HCT116 (cell line): ENCODE data around the gene SHROOM3. TPM values are rescaled to one million over a fixed set of nuclear protein-coding genes. Genes with fewer than 3 reads are reported as not detected.

Source experiments
- ATAC-seq: fragments of 200-7000 bp; cut with Tn5 transposase; 2 replicates; pipeline ENCODE4 v1.9.1; 2020; ENCODE audit warnings: mild to moderate bottlenecking, moderate library complexity
- BruUV-seq: library from RNA; stranded (reverse); fragments of 400-500 nt; replicated peaks from 2 replicates; lab custom pipeline; 2021; lab: Mats Ljungman, UMichigan
- CTCF ChIA-PET: fragments of 300-600 bp; sonication (Branson Sonifier 250); formaldehyde crosslinking; loops from one replicate; lab custom pipeline; 2021; ENCODE audit warnings: antibody characterized with exemption; lab: Charles Lee
- POLR2A ChIA-PET: fragments of 300-600, 350-600 bp; sonication (Branson Sonifier 250); formaldehyde crosslinking; loops from one replicate; lab custom pipeline; 2021; ENCODE audit warnings: antibody characterized with exemption; lab: Charles Lee
- RAD21 ChIA-PET, 2 experiments: fragments of 300-600 bp; sonication (Branson Sonifier 250); formaldehyde crosslinking; loops; one replicate each; lab custom pipeline; 2023; ENCODE audit warnings: low total read pairs in 2 of 2; ENCODE audit not compliant: uncharacterized antibody in 2 of 2, unreplicated experiment in 2 of 2, low non-redundant PET in 1 of 2; lab: Charles Lee
- DNase-seq: peaks from one replicate; pipeline ENCODE4 v3.0.0-alpha.2; 2010; ENCODE audit warnings: low read depth, low spot score
- H2AFZ ChIP-seq: fragments of 200-600 bp; shearing (Covaris generic), sonication (generic); 2 replicates; pipeline ENCODE4 v1.6.1; 2017; ENCODE audit warnings: low read depth, mixed run types, mixed read lengths, antibody characterized with exemption, low read length; ENCODE audit not compliant: poor library complexity, severe bottlenecking
- H3K27ac ChIP-seq: 2 replicates; pipeline ENCODE4 v1.5.1; 2012; ENCODE audit warnings: low read depth, low read length
- H3K27me3 ChIP-seq: fragments of 200-600 bp; sonication (generic); 2 replicates; pipeline ENCODE4 v1.6.1; 2016; ENCODE audit warnings: mixed run types, low read length, mixed read lengths; ENCODE audit not compliant: insufficient read depth
- H3K36me3 ChIP-seq, 2 experiments: fragments of 200-500 bp in 1 of 2; fragments of 200-600 bp in 1 of 2; sonication (Bioruptor generic) in 1 of 2; sonication (generic) in 1 of 2; 2 replicates each; pipeline versions ENCODE4 v1.5.1 to v1.6.1; 2014 to 2016; ENCODE audit warnings: low read length in 2 of 2, inconsistent platforms in 1 of 2, mixed read lengths in 1 of 2, mixed run types in 1 of 2; ENCODE audit not compliant: insufficient read depth in 2 of 2, control insufficient read depth in 1 of 2
- H3K4me1 ChIP-seq, 2 experiments: fragments of 200-600 bp in 1 of 2; sonication (generic) in 1 of 2; 2 replicates each; pipeline versions ENCODE4 v1.5.1 to v1.6.1; 2012 to 2017; ENCODE audit warnings: low read length in 2 of 2, inconsistent platforms in 1 of 2, mild to moderate bottlenecking in 1 of 2, mixed read lengths in 1 of 2, mixed run types in 1 of 2, moderate library complexity in 1 of 2; ENCODE audit not compliant: insufficient read depth in 2 of 2, control insufficient read depth in 1 of 2
- H3K4me2 ChIP-seq: fragments of 200-600 bp; sonication (generic); 2 replicates; pipeline ENCODE4 v1.6.1; 2017; ENCODE audit warnings: mixed run types, low read length, mixed read lengths
- H3K4me3 ChIP-seq, 2 experiments: fragments of 200-600 bp in 1 of 2; sonication (generic) in 1 of 2; replicated peaks in 1 of 2; 2 replicates each; pipeline ENCODE4 v1.5.1; 2011 to 2016; ENCODE audit warnings: low read length in 2 of 2, control low read depth in 1 of 2, low read depth in 1 of 2, mild to moderate bottlenecking in 1 of 2, mixed read lengths in 1 of 2, mixed run types in 1 of 2
- H3K79me2 ChIP-seq: fragments of 200-600 bp; sonication (generic); 2 replicates; pipeline ENCODE4 v1.6.1; 2017; ENCODE audit warnings: mild to moderate bottlenecking, mixed run types, low read length, moderate library complexity, mixed read lengths; ENCODE audit not compliant: insufficient read depth
- H3K9ac ChIP-seq: fragments of 200-600 bp; sonication (generic); 2 replicates; pipeline ENCODE4 v1.6.1; 2016; ENCODE audit warnings: low read length, mixed read lengths
- H3K9me2 ChIP-seq: fragments of 200-600 bp; sonication (generic), shearing (Covaris generic); 2 replicates; pipeline ENCODE4 v1.6.1; 2017; ENCODE audit warnings: mixed run types, mild to moderate bottlenecking, moderate library complexity; ENCODE audit not compliant: insufficient read depth
- H3K9me3 ChIP-seq, 2 experiments: fragments of 200-500 bp in 1 of 2; fragments of 200-600 bp in 1 of 2; sonication (Bioruptor generic) in 1 of 2; sonication (generic) in 1 of 2; 2 replicates each; pipeline ENCODE4 v1.6.1; 2014 to 2017; ENCODE audit warnings: low read length in 2 of 2, mixed read lengths in 2 of 2, inconsistent platforms in 1 of 2, low read depth in 1 of 2, mild to moderate bottlenecking in 1 of 2, mixed run types in 1 of 2, moderate library complexity in 1 of 2; ENCODE audit not compliant: control insufficient read depth in 1 of 2, insufficient read depth in 1 of 2
- H4K20me1 ChIP-seq: fragments of 200-600 bp; sonication (generic), shearing (Covaris generic); 2 replicates; pipeline ENCODE4 v1.6.1; 2017; ENCODE audit warnings: mixed run types, mild to moderate bottlenecking, moderate library complexity; ENCODE audit not compliant: insufficient read depth
- CBX3 ChIP-seq: IDR thresholded peaks from 2 replicates; pipeline ENCODE4 v1.6.1; 2012; ENCODE audit warnings: low read depth
- CEBPB ChIP-seq: IDR thresholded peaks from 2 replicates; pipeline ENCODE4 v1.6.1; 2012; ENCODE audit warnings: low read depth
- ELF1 ChIP-seq: IDR thresholded peaks from 2 replicates; pipeline ENCODE4 v1.6.1; 2012; ENCODE audit warnings: low read depth, borderline replicate concordance
- MAX ChIP-seq: IDR thresholded peaks from 2 replicates; pipeline ENCODE4 v1.6.1; 2012
- SIN3A ChIP-seq: IDR thresholded peaks from 2 replicates; pipeline ENCODE4 v1.6.1; 2012; ENCODE audit warnings: low read depth
- SP1 ChIP-seq: IDR thresholded peaks from 2 replicates; pipeline ENCODE4 v1.6.1; 2012; ENCODE audit warnings: low read depth
- SRF ChIP-seq: IDR thresholded peaks from 2 replicates; pipeline ENCODE4 v1.6.1; 2012; ENCODE audit warnings: low read depth
- TCF7L2 ChIP-seq: IDR thresholded peaks from 2 replicates; pipeline ENCODE4 v1.7.0; 2011; ENCODE audit warnings: borderline replicate concordance, inconsistent platforms; ENCODE audit not compliant: insufficient read depth, insufficient read length; ENCODE audit errors: extremely low read depth
- YY1 ChIP-seq: IDR thresholded peaks from 2 replicates; pipeline ENCODE4 v1.6.1; 2011; ENCODE audit warnings: low read length, low read depth, moderate library complexity, mild to moderate bottlenecking; ENCODE audit not compliant: insufficient replicate concordance; ENCODE audit errors: extremely low read depth
- ZFX ChIP-seq: fragments of 450-650 bp; IDR thresholded peaks from 2 replicates; pipeline ENCODE4 v1.6.1; 2017
- intact Hi-C: fragments of 100-400 bp; cut with micrococcal nuclease; formaldehyde crosslinking; loops from 2 replicates; pipeline ENCODE4 v1.10.0; 2022
- total RNA-seq: library from RNA; stranded (reverse); gene quantifications from one replicate; pipeline ENCODE4 v1.2.1, GENCODE V29; 2021; ENCODE audit not compliant: unreplicated experiment
- TF ChIP-seq, protein P1 (sequence below): IDR thresholded peaks from 2 replicates; pipeline ENCODE4 v1.6.1; 2012; ENCODE audit warnings: low read depth
- TF ChIP-seq, protein P2 (sequence below): IDR thresholded peaks from 2 replicates; pipeline ENCODE4 v1.6.1; 2011; ENCODE audit warnings: mild to moderate bottlenecking, low read length, moderate library complexity; ENCODE audit not compliant: insufficient replicate concordance; ENCODE audit errors: extremely low read depth

The SHROOM3 gene
- total RNA-seq, 1 experiment from 2014 or later = 22.5 TPM

DNA sequence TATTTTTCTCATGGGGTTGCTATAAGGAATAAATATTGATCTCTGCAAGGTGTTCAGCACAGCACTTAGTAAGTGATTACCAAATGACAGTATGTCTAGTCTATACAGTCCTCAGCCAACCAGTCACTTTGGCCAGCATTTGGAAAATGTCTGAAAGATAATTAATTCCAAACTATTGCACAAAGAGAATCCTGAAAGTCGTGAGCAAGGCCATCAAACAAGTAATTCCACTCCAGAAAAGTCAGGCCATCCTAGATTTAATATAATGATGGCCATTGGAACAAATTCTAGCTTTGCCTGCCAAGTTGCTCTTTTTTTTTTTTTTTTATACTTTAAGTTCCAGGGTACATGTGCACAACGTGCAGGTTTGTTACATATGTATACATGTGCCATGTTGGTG is 96.6 kb downstream of the SHROOM3 start:
- Histone ChIP-seq H3K9me3 (no peaks in the 10 kb centered on the region), H2AFZ (no peak overlapping the region), H4K20me1 (no peaks in the 10 kb centered on the region), H3K9ac (no peak overlapping the region), H3K4me1 (no peaks in the 10 kb centered on the region), H3K9me2 (no peaks in the 10 kb centered on the region), H3K4me3 (no peak overlapping the region), H3K36me3 (no peaks in the 10 kb centered on the region), H3K27ac (no peak overlapping the region), H3K4me2 (no peak overlapping the region), H3K27me3 (no peaks in the 10 kb centered on the region), H3K79me2 (no peaks in the 10 kb centered on the region)
- ATAC-seq = no peak
- RAD21 ChIA-PET = no interaction called here
- intact Hi-C loops = no loop called here
- no peak for TF ChIP-seq ZFX
- TF ChIP-seq, protein P1, sequence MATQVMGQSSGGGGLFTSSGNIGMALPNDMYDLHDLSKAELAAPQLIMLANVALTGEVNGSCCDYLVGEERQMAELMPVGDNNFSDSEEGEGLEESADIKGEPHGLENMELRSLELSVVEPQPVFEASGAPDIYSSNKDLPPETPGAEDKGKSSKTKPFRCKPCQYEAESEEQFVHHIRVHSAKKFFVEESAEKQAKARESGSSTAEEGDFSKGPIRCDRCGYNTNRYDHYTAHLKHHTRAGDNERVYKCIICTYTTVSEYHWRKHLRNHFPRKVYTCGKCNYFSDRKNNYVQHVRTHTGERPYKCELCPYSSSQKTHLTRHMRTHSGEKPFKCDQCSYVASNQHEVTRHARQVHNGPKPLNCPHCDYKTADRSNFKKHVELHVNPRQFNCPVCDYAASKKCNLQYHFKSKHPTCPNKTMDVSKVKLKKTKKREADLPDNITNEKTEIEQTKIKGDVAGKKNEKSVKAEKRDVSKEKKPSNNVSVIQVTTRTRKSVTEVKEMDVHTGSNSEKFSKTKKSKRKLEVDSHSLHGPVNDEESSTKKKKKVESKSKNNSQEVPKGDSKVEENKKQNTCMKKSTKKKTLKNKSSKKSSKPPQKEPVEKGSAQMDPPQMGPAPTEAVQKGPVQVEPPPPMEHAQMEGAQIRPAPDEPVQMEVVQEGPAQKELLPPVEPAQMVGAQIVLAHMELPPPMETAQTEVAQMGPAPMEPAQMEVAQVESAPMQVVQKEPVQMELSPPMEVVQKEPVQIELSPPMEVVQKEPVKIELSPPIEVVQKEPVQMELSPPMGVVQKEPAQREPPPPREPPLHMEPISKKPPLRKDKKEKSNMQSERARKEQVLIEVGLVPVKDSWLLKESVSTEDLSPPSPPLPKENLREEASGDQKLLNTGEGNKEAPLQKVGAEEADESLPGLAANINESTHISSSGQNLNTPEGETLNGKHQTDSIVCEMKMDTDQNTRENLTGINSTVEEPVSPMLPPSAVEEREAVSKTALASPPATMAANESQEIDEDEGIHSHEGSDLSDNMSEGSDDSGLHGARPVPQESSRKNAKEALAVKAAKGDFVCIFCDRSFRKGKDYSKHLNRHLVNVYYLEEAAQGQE = no peak
- TF ChIP-seq ELF1 = no peak
- TF ChIP-seq SRF = no peak
- no peak for TF ChIP-seq YY1
- TF ChIP-seq TCF7L2 = no peak
- TF ChIP-seq, protein P2, sequence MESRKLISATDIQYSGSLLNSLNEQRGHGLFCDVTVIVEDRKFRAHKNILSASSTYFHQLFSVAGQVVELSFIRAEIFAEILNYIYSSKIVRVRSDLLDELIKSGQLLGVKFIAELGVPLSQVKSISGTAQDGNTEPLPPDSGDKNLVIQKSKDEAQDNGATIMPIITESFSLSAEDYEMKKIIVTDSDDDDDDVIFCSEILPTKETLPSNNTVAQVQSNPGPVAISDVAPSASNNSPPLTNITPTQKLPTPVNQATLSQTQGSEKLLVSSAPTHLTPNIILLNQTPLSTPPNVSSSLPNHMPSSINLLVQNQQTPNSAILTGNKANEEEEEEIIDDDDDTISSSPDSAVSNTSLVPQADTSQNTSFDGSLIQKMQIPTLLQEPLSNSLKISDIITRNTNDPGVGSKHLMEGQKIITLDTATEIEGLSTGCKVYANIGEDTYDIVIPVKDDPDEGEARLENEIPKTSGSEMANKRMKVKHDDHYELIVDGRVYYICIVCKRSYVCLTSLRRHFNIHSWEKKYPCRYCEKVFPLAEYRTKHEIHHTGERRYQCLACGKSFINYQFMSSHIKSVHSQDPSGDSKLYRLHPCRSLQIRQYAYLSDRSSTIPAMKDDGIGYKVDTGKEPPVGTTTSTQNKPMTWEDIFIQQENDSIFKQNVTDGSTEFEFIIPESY = no peak
- TF ChIP-seq CEBPB = no peak
- no peak for TF ChIP-seq SP1
- no peak for TF ChIP-seq SIN3A
- TF ChIP-seq CBX3 = no peak
- TF ChIP-seq MAX = no peak
- DNase-seq = no peak
- BruUV-seq = no TSS peak
- CTCF ChIA-PET = no interaction called here
- POLR2A ChIA-PET = no interaction called here
